K562 (cell line): ENCODE results near the gene INCA1. TPM values are rescaled to one million over a fixed set of nuclear protein-coding genes. Genes with fewer than 3 reads are reported as not detected.
A peak's percentile ranks its signal among the peaks of the same experiment; 100 is the strongest.

Experiments
- ATAC-seq: fragments of 200-7000 bp; cut with Tn5 transposase; 3 replicates; pipeline ENCODE4 v1.9.1; 2020; ENCODE audit warnings: moderate library complexity
- BruUV-seq: library from RNA; stranded (reverse); fragments of 400-500 nt; replicated peaks from 2 replicates; lab custom pipeline; 2021; lab: Mats Ljungman, UMichigan
- CTCF ChIA-PET: fragments of 300-600 bp; formaldehyde crosslinking; extraction: SDS; loops from one replicate; lab custom pipeline; 2021; ENCODE audit warnings: low intra/inter-chr PET ratio; lab: Yijun Ruan, JAX
- POLR2A ChIA-PET: fragments of 300-600, 350-650 bp; sonication (Branson Sonifier 250); formaldehyde crosslinking; extraction: SDS; loops from one replicate; lab custom pipeline; 2021; ENCODE audit warnings: antibody characterized with exemption, inconsistent platforms; lab: Yijun Ruan, JAX
- DNase-seq, 4 experiments: peaks; one replicate each; pipeline versions ENCODE4 v3.0.0 to v3.0.0-alpha.2; 2011 to 2018; ENCODE audit warnings: low spot score in 3 of 4, mixed read lengths in 3 of 4; ENCODE audit errors: extremely low read depth in 1 of 4
- FAIRE-seq: peaks from 2 replicates; lab custom pipeline; 2011; peaks lifted over from hg19 to GRCh38; lab: Jason Lieb, UNC
- H2AFZ ChIP-seq: 2 replicates; pipeline ENCODE4 v1.6.0; 2011; ENCODE audit warnings: low read depth, low read length, control low read depth, inconsistent platforms
- H3K27ac ChIP-seq: fragments of 200-600 bp; 3 replicates; pipeline ENCODE4 v1.8.0; 2011; ENCODE audit warnings: low read depth, mild to moderate bottlenecking, control low read depth, inconsistent platforms, low read length, moderate library complexity, mixed read lengths; ENCODE audit errors: extremely low read depth
- H3K27me3 ChIP-seq, 2 experiments: fragments of 300-600 bp in 1 of 2; 2 replicates in 1 of 2; 3 replicates in 1 of 2; pipeline versions ENCODE4 v1.6.0 to v1.8.0; 2011; ENCODE audit warnings: inconsistent platforms in 2 of 2, low read length in 2 of 2, mild to moderate bottlenecking in 1 of 2, mixed read lengths in 1 of 2, moderate library complexity in 1 of 2; ENCODE audit not compliant: control insufficient read depth in 2 of 2, insufficient read depth in 2 of 2
- H3K36me3 ChIP-seq: fragments of 300-600 bp; 3 replicates; pipeline ENCODE4 v1.8.0; 2011; ENCODE audit warnings: mild to moderate bottlenecking, low read length, inconsistent platforms; ENCODE audit not compliant: control insufficient read depth, insufficient read depth
- H3K4me1 ChIP-seq, 2 experiments: fragments of 200-600 bp in 1 of 2; replicated peaks in 1 of 2; 2 replicates in 1 of 2; 3 replicates in 1 of 2; pipeline versions ENCODE4 v1.5.1 to v1.8.0; 2011; ENCODE audit warnings: inconsistent platforms in 2 of 2, low read length in 2 of 2, mild to moderate bottlenecking in 1 of 2, mixed read lengths in 1 of 2, moderate library complexity in 1 of 2; ENCODE audit not compliant: control insufficient read depth in 2 of 2, insufficient read depth in 2 of 2
- H3K4me2 ChIP-seq: 2 replicates; pipeline ENCODE4 v1.6.1; 2011; ENCODE audit warnings: low read length, control low read depth, inconsistent platforms, mixed read lengths; ENCODE audit not compliant: insufficient read depth
- H3K4me3 ChIP-seq: fragments of 200-600 bp; sonication (generic), shearing (Covaris generic); 2 replicates; pipeline ENCODE4 v1.5.1; 2016; ENCODE audit warnings: control low read depth, inconsistent platforms
- H3K79me2 ChIP-seq: fragments of 200-600 bp; 3 replicates; pipeline ENCODE4 v1.8.0; 2011; ENCODE audit warnings: low read length, inconsistent platforms; ENCODE audit not compliant: control insufficient read depth, insufficient read depth
- H3K9ac ChIP-seq, 2 experiments: 2 replicates each; pipeline versions ENCODE4 v1.6.0 to v1.6.1; 2011; ENCODE audit warnings: low read depth in 2 of 2, low read length in 2 of 2, control low read depth in 1 of 2, inconsistent platforms in 1 of 2, mild to moderate bottlenecking in 1 of 2, mixed read lengths in 1 of 2; ENCODE audit not compliant: insufficient read depth in 1 of 2
- H3K9me1 ChIP-seq: one replicate; pipeline ENCODE4 v1.6.0; 2011; ENCODE audit warnings: inconsistent platforms, mild to moderate bottlenecking, low read length, moderate library complexity; ENCODE audit not compliant: control insufficient read depth, insufficient read depth
- H3K9me3 ChIP-seq: replicated peaks from 2 replicates; pipeline ENCODE4 v1.5.1; 2011; ENCODE audit warnings: low read depth, low read length, inconsistent platforms; ENCODE audit not compliant: control insufficient read depth, insufficient read depth
- H4K20me1 ChIP-seq: replicated peaks from 2 replicates; pipeline ENCODE4 v1.6.1; 2011; ENCODE audit warnings: low read length, inconsistent platforms, mixed read lengths; ENCODE audit not compliant: control insufficient read depth, insufficient read depth
- KAT8 ChIP-seq: fragments of 450-650 bp; IDR thresholded peaks from 2 replicates; pipeline ENCODE4 v1.6.1; 2016; ENCODE audit warnings: low read depth, mild to moderate bottlenecking
- NR2C2 ChIP-seq, 2 experiments: fragments of 200-800 bp in 1 of 2; sonication (Bioruptor generic) in 1 of 2; sonication (generic) in 1 of 2; formaldehyde crosslinking in 1 of 2; IDR thresholded peaks; 2 replicates each; pipeline versions ENCODE4 v1.6.1 to v1.8.0; 2016 to 2022; ENCODE audit warnings: mild to moderate bottlenecking in 1 of 2, missing compliant biosample characterization in 1 of 2, missing genetic modification characterization in 1 of 2, missing genetic modification reagents in 1 of 2
- PHTF2 ChIP-seq: fragments of 250-450 bp; sonication (Bioruptor Pico); IDR thresholded peaks from 2 replicates; pipeline ENCODE4 v1.5.0; 2021; ENCODE audit warnings: mild to moderate bottlenecking
- SIX5 ChIP-seq, 2 experiments: IDR thresholded peaks; 2 replicates each; pipeline ENCODE4 v1.6.1; 2011; ENCODE audit warnings: low read length in 2 of 2, borderline replicate concordance in 1 of 2, low read depth in 1 of 2, mild to moderate bottlenecking in 1 of 2, moderate library complexity in 1 of 2; ENCODE audit not compliant: insufficient read depth in 1 of 2
- SP1 ChIP-seq: sonication (generic); formaldehyde crosslinking; IDR thresholded peaks from 2 replicates; pipeline ENCODE4 v1.8.1; 2022; ENCODE audit warnings: mild to moderate bottlenecking, missing genetic modification reagents
- ZNF174 ChIP-seq: fragments of 250-450 bp; sonication (Bioruptor Pico); IDR thresholded peaks from 2 replicates; pipeline ENCODE4 v1.4.0; 2020; ENCODE audit warnings: mild to moderate bottlenecking
- WGBS: fragments of 100-300 bp; shearing (Covaris generic); methylation state at CpG from one replicate; pipeline ENCODE4 v1.1.6; 2016; ENCODE audit warnings: low coverage, mixed read lengths; ENCODE audit not compliant: insufficient coverage; ENCODE audit errors: missing lambda C conversion rate; 5-methylcytosine and 5-hydroxymethylcytosine counted together
- in situ Hi-C: fragments of 300-500 bp; cut with MboI; formaldehyde crosslinking; loops from 4 replicates; pipeline ENCODE4 v1.15.0; 2018; ENCODE audit warnings: inconsistent platforms, mixed read lengths
- intact Hi-C: fragments of 100-400 bp; cut with micrococcal nuclease; formaldehyde crosslinking; loops from 2 replicates; pipeline ENCODE4 v1.14.2; 2022
- polyA plus RNA-seq, 8 experiments: library from polyadenylated mRNA; depleted of rRNA in 4 of 8; stranded (reverse) in 5 of 8; unstranded in 3 of 8; fragments of >200 nt; fragmentation: Nextera tagmentation in 2 of 8; fragmentation: Illumina TruSeq in 1 of 8; extraction: Ambion mirVana in 2 of 8; extraction: Trizol in 1 of 8; gene quantifications; 2 replicates each; pipeline versions ENCODE4 v1.2.1 to v1.2.3, GENCODE V29; 2011 to 2014; ENCODE audit warnings: inconsistent platforms in 1 of 8, missing spikeins in 1 of 8
- total RNA-seq, 7 experiments: library from RNA; depleted of rRNA in 6 of 7; stranded (reverse); fragments of >200 nt in 6 of 7; fragmentation: Illumina TruSeq in 2 of 7; extraction: Trizol in 2 of 7; gene quantifications; 2 replicates each; pipeline versions ENCODE4 v1.2.1 to v1.2.3, GENCODE V29; 2011 to 2021; ENCODE audit warnings: low replicate concordance in 1 of 7
- TF ChIP-seq, protein P1 (sequence below): sonication (generic); formaldehyde crosslinking; IDR thresholded peaks from 2 replicates; pipeline ENCODE4 v1.8.0; 2022; ENCODE audit warnings: mild to moderate bottlenecking, missing genetic modification reagents
- TF ChIP-seq, protein P2 (sequence below), 2 experiments: IDR thresholded peaks; 2 replicates each; pipeline ENCODE4 v1.6.1; 2011; ENCODE audit warnings: borderline replicate concordance in 1 of 2, control low read depth in 1 of 2, low read depth in 1 of 2, low read length in 1 of 2, mild to moderate bottlenecking in 1 of 2, mixed read lengths in 1 of 2, moderate library complexity in 1 of 2; ENCODE audit not compliant: insufficient read depth in 1 of 2, insufficient read length in 1 of 2, poor library complexity in 1 of 2, severe bottlenecking in 1 of 2; ENCODE audit errors: extremely low read depth in 1 of 2
- TF ChIP-seq, protein P3 (sequence below), 2 experiments: fragments of 450-650 bp; IDR thresholded peaks; 2 replicates each; pipeline ENCODE4 v1.6.1; 2016
- TF ChIP-seq, protein P4 (sequence below): fragments of 250-450 bp; sonication (Bioruptor Pico); IDR thresholded peaks from 2 replicates; pipeline ENCODE4 v1.4.0; 2020; ENCODE audit warnings: mild to moderate bottlenecking

The INCA1 gene
- total and polyA plus RNA-seq, 9 of the 15 experiments (the other 6 are each of a cell fraction or from before 2014, with no cell fraction given): 0.08 to 0.50 (median 0.13) TPM; not detected in 4

DNA sequence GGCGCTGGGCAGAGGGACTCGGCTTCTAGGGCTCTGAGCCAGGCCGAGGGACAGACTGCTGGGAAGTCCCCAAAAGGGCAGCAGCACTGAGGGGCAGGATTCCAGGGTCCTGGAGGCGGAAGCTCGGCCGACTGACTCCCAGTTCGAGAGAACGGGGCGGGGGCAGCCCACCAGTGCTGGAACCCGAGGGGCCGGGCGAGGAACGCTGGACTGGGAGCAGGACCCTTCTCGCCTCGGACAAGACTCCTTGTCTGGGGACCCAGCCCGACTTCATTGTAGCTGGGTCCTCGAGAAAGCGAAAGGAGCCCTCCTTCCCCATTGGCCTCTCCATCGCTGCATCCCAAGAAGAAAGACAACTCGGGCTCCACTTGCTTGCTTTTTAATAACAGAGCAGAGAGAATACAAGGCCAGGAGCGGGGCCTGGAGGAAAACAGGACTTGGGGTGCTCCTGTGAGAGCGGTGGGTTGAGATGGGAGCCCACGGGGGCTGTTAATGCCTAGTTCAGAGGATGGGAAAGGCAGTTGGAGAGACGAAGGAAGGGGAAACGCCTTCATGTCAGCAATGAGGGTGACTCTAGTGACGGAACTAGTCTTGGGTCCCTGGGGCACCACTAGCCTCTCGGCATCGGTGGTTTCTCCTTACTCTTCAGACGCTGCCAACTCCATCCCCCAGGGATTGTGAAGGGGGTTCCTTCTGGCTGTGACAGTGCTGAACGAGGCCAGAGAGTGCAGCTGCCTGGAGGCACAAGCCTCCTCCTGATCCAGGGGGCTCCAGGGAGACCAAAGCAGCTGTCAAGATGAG lies 9.4 kb downstream of the INCA1 start:
- Histone ChIP-seq H3K27me3 (no peaks in the 10 kb centered on the region), H3K4me3 (peak overlapping the region; percentile 77), H3K4me1 (peaks cover 10 to 21% of the 10 kb centered on the region in 2 experiments; a peak in 4 of 5 replicates), H3K79me2 (peaks cover 26% of the 10 kb centered on the region), H4K20me1 (no peaks in the 10 kb centered on the region), H3K4me2 (peak overlapping the region; percentile 82), H3K9ac (peak overlapping the region; percentile 73 to 94), H3K36me3 (peaks cover 6% of the 10 kb centered on the region; the same call in 2 of the 3 replicates), H3K27ac (peak overlapping the region; percentile 74), H3K9me3 (no peaks in the 10 kb centered on the region), H3K9me1 (no peaks in the 10 kb centered on the region), H2AFZ (peak overlapping the region; percentile 94)
- no peak for DNase-seq
- CTCF ChIA-PET: interaction anchor here (0.7 kb wide), 1 partner anchor 47 kb away, joined by 3 read pairs; no protein-coding TSS in a partner anchor
- POLR2A ChIA-PET: interaction anchor here (0.6 to 2.4 kb wide), 8 partner anchors 9 to 79 kb away, joined by 3 to 13 read pairs (median 3); partner anchors contain the start of genes ENO3, INCA1 and KIF1C
- 9% methylated on average over 14 of the region's 30 CpGs for WGBS
- no peak; the same call in 2 of the 3 replicates for ATAC-seq
- FAIRE-seq: no peak
- TSS peak; percentile 90 for BruUV-seq
- in situ Hi-C loops: no loop called here
- intact Hi-C loops: no loop called here
- no peak for TF ChIP-seq KAT8
- TF ChIP-seq, protein P1, sequence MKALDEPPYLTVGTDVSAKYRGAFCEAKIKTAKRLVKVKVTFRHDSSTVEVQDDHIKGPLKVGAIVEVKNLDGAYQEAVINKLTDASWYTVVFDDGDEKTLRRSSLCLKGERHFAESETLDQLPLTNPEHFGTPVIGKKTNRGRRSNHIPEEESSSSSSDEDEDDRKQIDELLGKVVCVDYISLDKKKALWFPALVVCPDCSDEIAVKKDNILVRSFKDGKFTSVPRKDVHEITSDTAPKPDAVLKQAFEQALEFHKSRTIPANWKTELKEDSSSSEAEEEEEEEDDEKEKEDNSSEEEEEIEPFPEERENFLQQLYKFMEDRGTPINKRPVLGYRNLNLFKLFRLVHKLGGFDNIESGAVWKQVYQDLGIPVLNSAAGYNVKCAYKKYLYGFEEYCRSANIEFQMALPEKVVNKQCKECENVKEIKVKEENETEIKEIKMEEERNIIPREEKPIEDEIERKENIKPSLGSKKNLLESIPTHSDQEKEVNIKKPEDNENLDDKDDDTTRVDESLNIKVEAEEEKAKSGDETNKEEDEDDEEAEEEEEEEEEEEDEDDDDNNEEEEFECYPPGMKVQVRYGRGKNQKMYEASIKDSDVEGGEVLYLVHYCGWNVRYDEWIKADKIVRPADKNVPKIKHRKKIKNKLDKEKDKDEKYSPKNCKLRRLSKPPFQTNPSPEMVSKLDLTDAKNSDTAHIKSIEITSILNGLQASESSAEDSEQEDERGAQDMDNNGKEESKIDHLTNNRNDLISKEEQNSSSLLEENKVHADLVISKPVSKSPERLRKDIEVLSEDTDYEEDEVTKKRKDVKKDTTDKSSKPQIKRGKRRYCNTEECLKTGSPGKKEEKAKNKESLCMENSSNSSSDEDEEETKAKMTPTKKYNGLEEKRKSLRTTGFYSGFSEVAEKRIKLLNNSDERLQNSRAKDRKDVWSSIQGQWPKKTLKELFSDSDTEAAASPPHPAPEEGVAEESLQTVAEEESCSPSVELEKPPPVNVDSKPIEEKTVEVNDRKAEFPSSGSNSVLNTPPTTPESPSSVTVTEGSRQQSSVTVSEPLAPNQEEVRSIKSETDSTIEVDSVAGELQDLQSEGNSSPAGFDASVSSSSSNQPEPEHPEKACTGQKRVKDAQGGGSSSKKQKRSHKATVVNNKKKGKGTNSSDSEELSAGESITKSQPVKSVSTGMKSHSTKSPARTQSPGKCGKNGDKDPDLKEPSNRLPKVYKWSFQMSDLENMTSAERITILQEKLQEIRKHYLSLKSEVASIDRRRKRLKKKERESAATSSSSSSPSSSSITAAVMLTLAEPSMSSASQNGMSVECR (CRISPR knock-in tag): no peak
- TF ChIP-seq, protein P2, sequence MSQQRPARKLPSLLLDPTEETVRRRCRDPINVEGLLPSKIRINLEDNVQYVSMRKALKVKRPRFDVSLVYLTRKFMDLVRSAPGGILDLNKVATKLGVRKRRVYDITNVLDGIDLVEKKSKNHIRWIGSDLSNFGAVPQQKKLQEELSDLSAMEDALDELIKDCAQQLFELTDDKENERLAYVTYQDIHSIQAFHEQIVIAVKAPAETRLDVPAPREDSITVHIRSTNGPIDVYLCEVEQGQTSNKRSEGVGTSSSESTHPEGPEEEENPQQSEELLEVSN (IDR thresholded peaks at IDR 0.05; ENCODE audit: borderline replicate concordance in 1 of 2, extremely low read depth in 1 of 2, insufficient read depth in 1 of 2, insufficient read length in 1 of 2, low read depth in 1 of 2, low read length in 1 of 2, poor library complexity in 1 of 2, severe bottlenecking in 1 of 2): peak in 1 of 2 experiments; percentile 8
- TF ChIP-seq, protein P3, sequence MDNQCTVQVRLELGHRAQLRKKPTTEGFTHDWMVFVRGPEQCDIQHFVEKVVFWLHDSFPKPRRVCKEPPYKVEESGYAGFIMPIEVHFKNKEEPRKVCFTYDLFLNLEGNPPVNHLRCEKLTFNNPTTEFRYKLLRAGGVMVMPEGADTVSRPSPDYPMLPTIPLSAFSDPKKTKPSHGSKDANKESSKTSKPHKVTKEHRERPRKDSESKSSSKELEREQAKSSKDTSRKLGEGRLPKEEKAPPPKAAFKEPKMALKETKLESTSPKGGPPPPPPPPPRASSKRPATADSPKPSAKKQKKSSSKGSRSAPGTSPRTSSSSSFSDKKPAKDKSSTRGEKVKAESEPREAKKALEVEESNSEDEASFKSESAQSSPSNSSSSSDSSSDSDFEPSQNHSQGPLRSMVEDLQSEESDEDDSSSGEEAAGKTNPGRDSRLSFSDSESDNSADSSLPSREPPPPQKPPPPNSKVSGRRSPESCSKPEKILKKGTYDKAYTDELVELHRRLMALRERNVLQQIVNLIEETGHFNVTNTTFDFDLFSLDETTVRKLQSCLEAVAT (IDR thresholded peaks at IDR 0.05): no peak
- TF ChIP-seq PHTF2 (CRISPR knock-in tag): no peak
- TF ChIP-seq, protein P4, sequence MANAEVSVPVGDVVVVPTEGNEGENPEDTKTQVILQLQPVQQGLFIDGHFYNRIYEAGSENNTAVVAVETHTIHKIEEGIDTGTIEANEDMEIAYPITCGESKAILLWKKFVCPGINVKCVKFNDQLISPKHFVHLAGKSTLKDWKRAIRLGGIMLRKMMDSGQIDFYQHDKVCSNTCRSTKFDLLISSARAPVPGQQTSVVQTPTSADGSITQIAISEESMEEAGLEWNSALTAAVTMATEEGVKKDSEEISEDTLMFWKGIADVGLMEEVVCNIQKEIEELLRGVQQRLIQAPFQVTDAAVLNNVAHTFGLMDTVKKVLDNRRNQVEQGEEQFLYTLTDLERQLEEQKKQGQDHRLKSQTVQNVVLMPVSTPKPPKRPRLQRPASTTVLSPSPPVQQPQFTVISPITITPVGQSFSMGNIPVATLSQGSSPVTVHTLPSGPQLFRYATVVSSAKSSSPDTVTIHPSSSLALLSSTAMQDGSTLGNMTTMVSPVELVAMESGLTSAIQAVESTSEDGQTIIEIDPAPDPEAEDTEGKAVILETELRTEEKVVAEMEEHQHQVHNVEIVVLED (CRISPR knock-in tag): no peak
- 0 out of 2 replicates have a peak, but pooled peaks have one; percentile 1 for TF ChIP-seq SP1 (CRISPR knock-in tag)
- TF ChIP-seq SIX5 (IDR thresholded peaks at IDR 0.05; ENCODE audit: borderline replicate concordance in 1 of 2, insufficient read depth in 1 of 2, low read depth in 1 of 2, low read length in 2 of 2): no peak
- TF ChIP-seq NR2C2 (CRISPR knock-in tag; IDR thresholded peaks at IDR 0.05): no peak
- peak; percentile 10; the same call in 1 of the 2 replicates for TF ChIP-seq NR2C2 (tag; IDR thresholded peaks at IDR 0.05)
- TF ChIP-seq ZNF174 (CRISPR knock-in tag): no peak
